Lung (tissue), 12 donors: ENCODE data around the gene PGA3. TPM values are rescaled to one million over a fixed set of nuclear protein-coding genes. Genes with fewer than 3 reads are reported as not detected.
A peak's percentile ranks its signal among the peaks of the same experiment; 100 is the strongest.

ENCODE experiments used
- ATAC-seq: fragments of 200-7000 bp; cut with Tn5 transposase; one replicate; pipeline ENCODE4 v1.9.1; 2020; ENCODE audit warnings: moderate number of reproducible peaks; ENCODE audit not compliant: insufficient read depth, low FRiP score
- DNase-seq, 3 donors: peaks; one replicate each; pipeline ENCODE4 v3.0.0-alpha.2; 2013 to 2017
- H3K27ac ChIP-seq, 2 donors: one replicate each; pipeline ENCODE4 v1.5.1; 2013; ENCODE audit warnings: mild to moderate bottlenecking in 2 of 2, moderate library complexity in 2 of 2, control low read depth in 1 of 2, inconsistent platforms in 1 of 2, low read depth in 1 of 2, low read length in 1 of 2
- H3K27me3 ChIP-seq, 3 donors: one replicate each; pipeline ENCODE4 v1.5.1; 2013; ENCODE audit warnings: low read length in 2 of 3; ENCODE audit not compliant: control insufficient read depth in 3 of 3, insufficient read depth in 3 of 3
- H3K36me3 ChIP-seq, 4 donors: one replicate each; pipeline ENCODE4 v1.5.1; 2013; ENCODE audit warnings: low read length in 4 of 4, mild to moderate bottlenecking in 1 of 4, moderate library complexity in 1 of 4; ENCODE audit not compliant: control insufficient read depth in 4 of 4, insufficient read depth in 4 of 4
- H3K4me1 ChIP-seq, 5 donors: one replicate each; pipeline ENCODE4 v1.5.1; 2013; ENCODE audit warnings: low read length in 5 of 5, mild to moderate bottlenecking in 2 of 5, moderate library complexity in 1 of 5; ENCODE audit not compliant: control insufficient read depth in 5 of 5, insufficient read depth in 5 of 5
- H3K4me3 ChIP-seq: one replicate; pipeline ENCODE4 v1.5.1; 2013; ENCODE audit warnings: mild to moderate bottlenecking, control low read depth, moderate library complexity
- H3K9ac ChIP-seq, 2 donors: one replicate each; pipeline ENCODE4 v1.5.1; 2013; ENCODE audit warnings: low read length in 2 of 2, control low read depth in 1 of 2; ENCODE audit not compliant: insufficient read depth in 1 of 2
- H3K9me3 ChIP-seq, 4 donors: one replicate each; pipeline ENCODE4 v1.5.1; 2013; ENCODE audit warnings: low read length in 3 of 4, mild to moderate bottlenecking in 1 of 4, moderate library complexity in 1 of 4; ENCODE audit not compliant: control insufficient read depth in 4 of 4, insufficient read depth in 3 of 4
- CTCF ChIP-seq: IDR thresholded peaks from 2 replicates; pipeline ENCODE4 v1.5.1; 2012; ENCODE audit warnings: mild to moderate bottlenecking; ENCODE audit errors: control extremely low read depth, extremely low read depth
- WGBS, 2 donors: extraction: QIAGEN DNeasy Blood & Tissue Kit; methylation state at CpG; one replicate each; pipeline ENCODE4 v1.1.7; 2013; 5-methylcytosine and 5-hydroxymethylcytosine counted together
- polyA plus RNA-seq, 2 donors: library from polyadenylated mRNA; stranded (reverse); fragments of 200-250 nt; gene quantifications; one replicate each; pipeline ENCODE4 v1.2.1, GENCODE V29; 2013
- total RNA-seq, 2 donors: library from RNA; depleted of rRNA in 1 of 2; stranded (reverse); fragments of >200 nt in 1 of 2; gene quantifications; one replicate each; pipeline ENCODE4 v1.2.1, GENCODE V29; 2014 to 2021
- donor health status: control.
- donor health status: control.
- donor health status: Bipolar disorder and iron deficiency.
- donor health status: healthy.
- donor health status: DM: yes; HTN: yes; CAD: no.

Gene PGA3
- total and polyA plus RNA-seq, 4 donors: 0.20 to 0.50 TPM; not detected in 2

- 72 to 87% methylated on average over 5 of the region's 5 CpGs for WGBS, 2 donors
- TF ChIP-seq CTCF: no peak
These were observed 47.6 kb upstream of the PGA3 start for GRCh38 chr11:61155741-61156140.

GRCh38 chr11:61157743-61158142 lies 45.6 kb upstream of the PGA3 start:
- H3K9me3 ChIP-seq: peaks cover 0 to 3% (median 0%) of the 10 kb centered on the region in 4 donors
- no peak for TF ChIP-seq CTCF
- peaks cover 0 to 4% (median 0%) of the 10 kb centered on the region in 4 donors for H3K36me3 ChIP-seq
- no peak overlapping the region for H3K27ac ChIP-seq
- peaks cover 3 to 20% (median 4%) of the 10 kb centered on the region in 5 donors for H3K4me1 ChIP-seq
- ATAC-seq: no peak
- no peak for DNase-seq
- no peak overlapping the region for H3K4me3 ChIP-seq
- H3K27me3 ChIP-seq: no peaks in the 10 kb centered on the region
- WGBS, 2 donors: 67 to 74% methylated on average over 3 of the region's 3 CpGs
- no peak overlapping the region for H3K9ac ChIP-seq

More at GRCh38 chr11:61155741-61156140, 47.6 kb upstream of the PGA3 start:
- Histone ChIP-seq H3K4me3 (no peak overlapping the region), H3K36me3 (peaks cover 0 to 4% (median 0%) of the 10 kb centered on the region in 4 donors), H3K27me3 (no peaks in the 10 kb centered on the region), H3K4me1 (peaks cover 8 to 17% (median 10%) of the 10 kb centered on the region in 5 donors), H3K9ac (no peak overlapping the region), H3K9me3 (peaks cover 0 to 3% (median 0%) of the 10 kb centered on the region in 4 donors), H3K27ac (no peak overlapping the region)
- ATAC-seq: no peak
- DNase-seq: no peak

GRCh38 chr11:61158691-61159381 lies 44.5 kb upstream of the PGA3 start:
- DNase-seq: peak in 1 of 3 donors; percentile 18
- no peak for ATAC-seq
- H3K27ac ChIP-seq: peak overlapping the region in 1 of 2 donors; percentile 0
- H3K36me3 ChIP-seq: peaks cover 0 to 4% (median 0%) of the 10 kb centered on the region in 4 donors
- H3K9me3 ChIP-seq: peaks cover 0 to 3% (median 0%) of the 10 kb centered on the region in 4 donors
- WGBS, 2 donors: 34 to 76% methylated on average over 3 of the region's 3 CpGs
- H3K4me1 ChIP-seq: peaks cover 3 to 17% (median 4%) of the 10 kb centered on the region in 5 donors
- no peak for TF ChIP-seq CTCF
- no peaks in the 10 kb centered on the region for H3K27me3 ChIP-seq
- no peak overlapping the region for H3K9ac ChIP-seq
- H3K4me3 ChIP-seq: no peak overlapping the region
